Neural progenitor cell (in vitro differentiated cells): ENCODE data around the gene WWOX.

ENCODE experiments used
- CTCF ChIP-seq: fragments of 200-600 bp; sonication (generic); IDR thresholded peaks from 2 replicates; pipeline ENCODE4 v1.5.1; 2017; ENCODE audit warnings: antibody characterized with exemption, mild to moderate bottlenecking
- EZH2 ChIP-seq: fragments of 200-600 bp; sonication (generic); IDR thresholded peaks from 2 replicates; pipeline ENCODE4 v1.6.1; 2017; ENCODE audit warnings: antibody characterized with exemption, mild to moderate bottlenecking, moderate library complexity

GRCh38 chr16:78990309-78990701 lies 890.9 kb downstream of the WWOX start:
- TF ChIP-seq CTCF (no peak), EZH2 (no peak)
